Activated CD8-positive, alpha-beta memory T cell treated with anti-CD3 and anti-CD28 coated beads, Interleukin-2, amount 10 ng/mL, durations not matched to agents 7 days and 5 days (primary cell): ENCODE results near the gene CELA2A. TPM values are rescaled to one million over a fixed set of nuclear protein-coding genes. Genes with fewer than 3 reads are reported as not detected.

Experiments
- ATAC-seq: fragments of 150-1000 bp; cut with Tn5 transposase; one replicate; pipeline ENCODE4 v1.10.0; 2021; ENCODE audit warnings: moderate library complexity
- CTCF ChIA-PET: fragments of 350-600 bp; sonication (Branson Sonifier 250); formaldehyde crosslinking; loops from one replicate; lab custom pipeline; 2021; ENCODE audit warnings: antibody characterized with exemption; lab: Charles Lee
- DNase-seq: peaks from one replicate; pipeline ENCODE4 v3.0.0-alpha.2; 2020
- H3K27ac Mint-ChIP-seq: one replicate; pipeline ENCODE4 v1.8.0; 2021; ENCODE audit warnings: mild to moderate bottlenecking, mixed read lengths
- H3K27me3 Mint-ChIP-seq: one replicate; pipeline ENCODE4 v1.8.0; 2021; ENCODE audit warnings: mixed read lengths
- H3K36me3 Mint-ChIP-seq: one replicate; pipeline ENCODE4 v1.8.0; 2021; ENCODE audit warnings: mild to moderate bottlenecking, mixed read lengths
- H3K4me1 Mint-ChIP-seq: one replicate; pipeline ENCODE4 v1.8.0; 2021; ENCODE audit warnings: mixed read lengths
- H3K4me3 Mint-ChIP-seq: one replicate; pipeline ENCODE4 v1.8.0; 2021; ENCODE audit warnings: mild to moderate bottlenecking, moderate library complexity, mixed read lengths
- H3K9me3 Mint-ChIP-seq: one replicate; pipeline ENCODE4 v1.8.0; 2022; ENCODE audit warnings: low read depth, mixed read lengths
- total RNA-seq, 2 experiments: library from RNA; stranded (reverse); gene quantifications; one replicate each; pipeline ENCODE4 v1.2.3, GENCODE V29; 2021

Gene CELA2A
- total RNA-seq, 2 experiments from 2014 or later: not detected

- CTCF ChIA-PET: interaction anchor here (1.3 to 3.3 kb wide), 3 partner anchors 9 to 118 kb away, joined by 3 to 12 read pairs (median 4); no protein-coding TSS in a partner anchor
- no peak for ATAC-seq
- no peak for DNase-seq
- H3K27ac Mint-ChIP-seq: no peak overlapping the region
- no peak overlapping the region for H3K4me3 Mint-ChIP-seq
- H3K4me1 Mint-ChIP-seq: peaks cover 11% of the 10 kb centered on the region
- peaks cover 5% of the 10 kb centered on the region for H3K27me3 Mint-ChIP-seq
- H3K36me3 Mint-ChIP-seq: no peaks in the 10 kb centered on the region
- no peaks in the 10 kb centered on the region for H3K9me3 Mint-ChIP-seq
Measured at GRCh38 chr1:15441247-15441646, 15.3 kb upstream of the CELA2A start.

- H3K4me3 Mint-ChIP-seq: no peak overlapping the region
- H3K36me3 Mint-ChIP-seq: no peaks in the 10 kb centered on the region
- ATAC-seq (no peak), DNase-seq (no peak)
- CTCF ChIA-PET: interaction anchor here (3.3 kb wide), 1 partner anchor 119 kb away, joined by 12 read pairs; no protein-coding TSS in a partner anchor
- H3K9me3 Mint-ChIP-seq: no peaks in the 10 kb centered on the region
- H3K27ac Mint-ChIP-seq: no peak overlapping the region
- peaks cover 5% of the 10 kb centered on the region for H3K27me3 Mint-ChIP-seq
- H3K4me1 Mint-ChIP-seq: peaks cover 11% of the 10 kb centered on the region
Measured at GRCh38 chr1:15442119-15442518, 14.4 kb upstream of the CELA2A start.

DNA sequence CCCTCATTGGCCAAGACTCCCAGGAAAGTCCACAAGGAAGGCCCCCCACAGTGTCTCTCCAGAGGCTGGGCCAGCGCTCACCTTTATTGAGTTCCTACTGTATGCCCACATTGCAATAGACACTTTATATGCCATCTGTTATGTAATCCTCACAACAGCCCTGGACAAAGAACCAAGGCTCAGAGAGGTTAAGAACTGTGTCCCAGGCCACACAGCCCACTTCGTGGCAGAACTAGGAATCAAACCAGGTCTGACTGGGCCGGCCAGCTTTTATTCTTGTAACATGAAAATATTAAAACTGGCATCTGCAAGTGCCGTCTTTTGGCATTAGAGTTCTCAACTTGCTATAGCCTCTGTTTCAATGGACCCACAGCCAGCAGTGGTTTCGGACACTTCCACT is 13.8 kb upstream of the CELA2A start:
- Mint-ChIP-seq H3K36me3 (no peaks in the 10 kb centered on the region), H3K4me1 (peaks cover 11% of the 10 kb centered on the region), H3K27me3 (peaks cover 5% of the 10 kb centered on the region), H3K9me3 (no peaks in the 10 kb centered on the region), H3K27ac (no peak overlapping the region), H3K4me3 (no peak overlapping the region)
- DNase-seq: no peak
- CTCF ChIA-PET: interaction anchor here (1.3 to 3.3 kb wide), 2 partner anchors 11 to 120 kb away, joined by 6 to 12 read pairs; no protein-coding TSS in a partner anchor
- ATAC-seq: no peak

DNA sequence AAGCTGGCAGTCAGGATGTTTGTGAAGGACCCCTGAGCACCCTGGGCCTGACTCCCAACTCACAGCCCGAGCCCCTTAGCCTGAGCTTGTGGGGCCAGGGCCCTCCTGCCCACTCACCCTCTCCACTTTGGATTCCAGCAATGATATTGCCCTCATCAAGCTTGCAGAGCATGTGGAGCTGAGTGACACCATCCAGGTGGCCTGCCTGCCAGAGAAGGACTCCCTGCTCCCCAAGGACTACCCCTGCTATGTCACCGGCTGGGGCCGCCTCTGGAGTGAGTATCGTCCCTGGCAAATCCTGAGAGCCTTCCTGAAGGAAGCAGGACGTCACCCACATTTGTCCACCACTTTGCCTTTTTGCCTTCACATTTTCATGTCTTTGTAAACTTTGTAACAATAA is 13.3 kb upstream of the CELA2A start:
- H3K27ac Mint-ChIP-seq: no peak overlapping the region
- CTCF ChIA-PET: interaction anchor here (1.3 to 3.3 kb wide), 2 partner anchors 12 to 120 kb away, joined by 6 to 12 read pairs; no protein-coding TSS in a partner anchor
- H3K9me3 Mint-ChIP-seq: no peaks in the 10 kb centered on the region

DNA sequence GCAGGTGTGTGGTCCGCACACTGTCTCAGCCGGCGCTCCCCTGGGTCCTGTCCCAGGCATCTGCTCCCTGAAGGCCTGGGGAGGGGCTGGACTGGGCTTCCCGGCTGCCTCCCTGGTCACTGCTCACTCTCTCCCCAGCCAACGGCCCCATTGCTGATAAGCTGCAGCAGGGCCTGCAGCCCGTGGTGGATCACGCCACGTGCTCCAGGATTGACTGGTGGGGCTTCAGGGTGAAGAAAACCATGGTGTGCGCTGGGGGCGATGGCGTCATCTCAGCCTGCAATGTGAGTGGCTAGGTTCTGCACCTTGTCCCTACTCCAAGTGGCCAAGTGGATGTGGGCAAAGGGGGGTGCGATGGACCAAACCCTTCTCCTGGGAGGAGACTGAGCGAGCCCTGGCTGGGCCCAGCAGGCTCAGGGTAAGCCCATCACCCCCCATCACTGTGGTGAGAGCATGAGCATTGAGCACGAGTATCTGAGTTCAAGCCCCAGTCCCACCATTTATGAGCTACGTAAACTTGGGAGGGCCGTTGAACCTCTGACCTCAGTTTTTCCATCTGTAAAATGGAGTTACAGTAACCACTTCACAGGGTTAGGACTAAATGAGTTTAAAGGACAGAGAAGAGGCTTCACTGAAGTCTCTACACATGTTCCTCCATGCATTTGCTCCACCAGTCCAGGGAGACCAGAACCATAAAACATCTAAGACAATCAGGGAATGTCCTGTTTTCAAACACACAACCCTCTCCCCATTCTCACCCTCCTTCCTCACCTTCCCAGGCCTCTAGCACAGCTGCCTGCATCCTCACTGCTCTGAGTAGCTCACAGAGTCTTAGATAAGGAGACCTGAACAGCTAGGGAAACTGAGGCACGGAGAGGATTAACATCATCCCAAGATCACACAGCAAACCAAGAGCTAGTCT is 11.8 kb upstream of the CELA2A start:
- Mint-ChIP-seq H3K4me3 (no peak overlapping the region), H3K9me3 (no peaks in the 10 kb centered on the region), H3K36me3 (no peaks in the 10 kb centered on the region), H3K27me3 (peaks cover 6% of the 10 kb centered on the region), H3K4me1 (peaks cover 11% of the 10 kb centered on the region), H3K27ac (no peak overlapping the region)
- CTCF ChIA-PET: interaction anchor here (3.3 kb wide), 1 partner anchor 122 kb away, joined by 12 read pairs; no protein-coding TSS in a partner anchor
- ATAC-seq: no peak
- no peak for DNase-seq

More for the DNA sequence above, 13.3 kb upstream of the CELA2A start:
- Mint-ChIP-seq H3K4me1 (peaks cover 11% of the 10 kb centered on the region), H3K36me3 (no peaks in the 10 kb centered on the region), H3K27me3 (peaks cover 5% of the 10 kb centered on the region), H3K4me3 (no peak overlapping the region)
- no peak for ATAC-seq
- no peak for DNase-seq

- Mint-ChIP-seq H3K9me3 (no peaks in the 10 kb centered on the region), H3K4me1 (peaks cover 11% of the 10 kb centered on the region), H3K27me3 (peaks cover 7% of the 10 kb centered on the region), H3K4me3 (no peak overlapping the region), H3K27ac (no peak overlapping the region), H3K36me3 (no peaks in the 10 kb centered on the region)
- ATAC-seq: no peak
- CTCF ChIA-PET: no interaction called here
- no peak for DNase-seq
Measured at GRCh38 chr1:15445390-15446122, 11.0 kb upstream of the CELA2A start.

DNA sequence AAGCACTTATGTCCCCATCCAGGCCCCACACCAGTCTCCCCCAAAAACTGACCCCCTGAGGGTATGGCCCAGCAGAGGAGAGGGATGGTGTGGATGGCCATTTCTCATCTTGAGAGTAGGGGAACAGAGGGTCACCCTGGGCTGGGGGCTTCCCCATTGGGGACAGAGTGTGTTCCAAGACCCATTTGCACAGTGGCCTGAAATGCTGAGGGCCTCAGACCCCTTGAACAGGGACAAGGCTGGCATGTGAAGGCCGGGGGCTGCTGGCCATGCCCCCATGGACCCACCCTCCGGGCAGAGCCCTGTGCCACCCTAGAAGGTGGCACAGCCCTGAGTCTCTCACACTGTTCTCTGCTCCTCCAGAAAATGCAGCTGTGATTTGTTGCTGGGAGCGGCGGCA is 10.3 kb upstream of the CELA2A start:
- ATAC-seq: no peak
- H3K27me3 Mint-ChIP-seq: peaks cover 7% of the 10 kb centered on the region
- peaks cover 11% of the 10 kb centered on the region for H3K4me1 Mint-ChIP-seq
- CTCF ChIA-PET: no interaction called here
- no peak overlapping the region for H3K27ac Mint-ChIP-seq
- no peak overlapping the region for H3K4me3 Mint-ChIP-seq
- no peaks in the 10 kb centered on the region for H3K36me3 Mint-ChIP-seq
- no peaks in the 10 kb centered on the region for H3K9me3 Mint-ChIP-seq
- DNase-seq: no peak

GRCh38 chr1:15448877-15449462 is 7.6 kb upstream of the CELA2A start:
- H3K4me3 Mint-ChIP-seq: no peak overlapping the region
- no peaks in the 10 kb centered on the region for H3K9me3 Mint-ChIP-seq
- no peak overlapping the region for H3K27ac Mint-ChIP-seq
- ATAC-seq (no peak), DNase-seq (no peak)
- CTCF ChIA-PET: interaction anchor here (0.6 to 1.5 kb wide), 3 partner anchors 14 to 1869 kb away, joined by 3 read pairs; no protein-coding TSS in a partner anchor
- H3K36me3 Mint-ChIP-seq: no peaks in the 10 kb centered on the region
- peaks cover 11% of the 10 kb centered on the region for H3K4me1 Mint-ChIP-seq
- H3K27me3 Mint-ChIP-seq: peaks cover 7% of the 10 kb centered on the region

GRCh38 chr1:15449567-15449966 is 7.0 kb upstream of the CELA2A start:
- CTCF ChIA-PET: interaction anchor here (1.3 kb wide), 1 partner anchor 18 kb away, joined by 3 read pairs; no protein-coding TSS in a partner anchor
- Mint-ChIP-seq H3K4me3 (no peak overlapping the region), H3K9me3 (no peaks in the 10 kb centered on the region), H3K27ac (no peak overlapping the region), H3K4me1 (peaks cover 11% of the 10 kb centered on the region), H3K36me3 (no peaks in the 10 kb centered on the region), H3K27me3 (peaks cover 7% of the 10 kb centered on the region)
- DNase-seq (no peak), ATAC-seq (no peak)

DNA sequence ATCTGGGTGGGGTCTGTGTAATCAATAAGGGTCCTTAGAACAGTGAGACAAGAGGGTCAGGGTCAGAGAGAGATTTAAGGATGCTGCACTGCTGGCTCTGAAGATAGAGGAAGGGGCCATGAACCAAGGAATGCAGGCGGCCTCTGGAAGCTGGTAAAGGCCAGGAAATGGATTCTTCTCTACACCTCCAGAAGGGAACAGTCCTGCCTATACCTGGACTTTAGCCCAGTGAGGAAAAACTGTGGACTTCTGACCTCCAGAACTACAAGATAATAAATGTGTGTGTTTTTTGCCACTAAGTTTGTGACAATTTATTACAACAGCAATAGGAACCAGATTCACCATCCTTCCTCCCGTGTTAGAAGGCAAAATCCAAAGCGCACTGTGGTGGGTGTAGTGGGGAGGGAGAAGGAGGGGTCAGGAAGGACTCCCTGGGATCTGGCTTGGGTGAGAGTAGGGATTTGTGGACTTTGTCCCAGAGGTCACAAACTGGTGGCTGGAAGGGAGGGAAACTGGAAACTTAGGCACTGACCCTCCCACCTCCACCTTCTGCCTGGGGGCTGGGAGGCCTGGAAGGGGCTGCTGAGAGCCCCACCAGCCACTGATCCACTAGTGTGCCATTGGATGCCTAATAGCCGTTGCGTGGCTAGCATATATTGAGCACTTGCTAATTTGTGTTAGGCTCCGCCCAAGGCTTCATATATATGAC is 5.4 kb upstream of the CELA2A start:
- peaks cover 2% of the 10 kb centered on the region for H3K27me3 Mint-ChIP-seq
- no peak overlapping the region for H3K27ac Mint-ChIP-seq
- CTCF ChIA-PET: no interaction called here
- no peak overlapping the region for H3K4me3 Mint-ChIP-seq
- no peaks in the 10 kb centered on the region for H3K4me1 Mint-ChIP-seq
- H3K9me3 Mint-ChIP-seq: no peaks in the 10 kb centered on the region
- DNase-seq (no peak), ATAC-seq (no peak)
- H3K36me3 Mint-ChIP-seq: no peaks in the 10 kb centered on the region

DNA sequence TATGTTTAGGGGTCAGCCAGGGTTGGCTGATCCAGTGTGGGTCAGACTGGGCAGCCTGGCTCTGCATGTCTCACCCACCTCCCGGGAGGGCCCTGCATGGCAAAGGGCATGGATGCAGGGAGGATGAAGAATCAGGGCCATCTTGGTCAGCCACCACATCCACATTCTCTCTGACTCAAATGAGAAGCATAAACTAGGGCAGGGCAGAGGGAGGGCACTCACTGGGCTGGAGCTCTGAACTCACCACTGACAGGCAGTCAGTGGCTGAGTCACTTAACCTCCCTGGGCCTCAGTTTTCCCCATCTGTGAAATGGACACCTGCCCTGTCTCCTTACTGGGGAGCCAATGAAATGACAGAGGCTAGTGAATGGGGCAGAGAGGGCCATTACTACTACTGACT is 4.3 kb upstream of the CELA2A start:
- no peak overlapping the region for H3K4me3 Mint-ChIP-seq
- H3K27me3 Mint-ChIP-seq: peaks cover 10% of the 10 kb centered on the region
- H3K36me3 Mint-ChIP-seq: no peaks in the 10 kb centered on the region
- ATAC-seq (no peak), DNase-seq (no peak)
- H3K9me3 Mint-ChIP-seq: no peaks in the 10 kb centered on the region
- no peaks in the 10 kb centered on the region for H3K4me1 Mint-ChIP-seq
- H3K27ac Mint-ChIP-seq: no peak overlapping the region
- CTCF ChIA-PET: no interaction called here

- Mint-ChIP-seq H3K4me1 (no peaks in the 10 kb centered on the region), H3K36me3 (no peaks in the 10 kb centered on the region), H3K9me3 (no peaks in the 10 kb centered on the region), H3K27me3 (peaks cover 10% of the 10 kb centered on the region), H3K4me3 (no peak overlapping the region), H3K27ac (no peak overlapping the region)
- DNase-seq (no peak), ATAC-seq (no peak)
- CTCF ChIA-PET: no interaction called here
Measured at GRCh38 chr1:15452866-15453571, 3.5 kb upstream of the CELA2A start.
